Mucosa of descending colon (tissue), 3 donors: ENCODE data around the gene COL28A1. TPM values are rescaled to one million over a fixed set of nuclear protein-coding genes. Genes with fewer than 3 reads are reported as not detected.

Experiments
- ATAC-seq: fragments of 200-7000 bp; cut with Tn5 transposase; one replicate; pipeline ENCODE4 v1.9.1; 2020; ENCODE audit warnings: mild to moderate bottlenecking, moderate library complexity
- DNase-seq, 3 donors: peaks; one replicate each; pipeline ENCODE4 v3.0.0-alpha.2; 2020
- H3K36me3 ChIP-seq: fragments of 200-600 bp; one replicate; pipeline ENCODE4 v1.8.0; 2021; ENCODE audit warnings: low read depth, mild to moderate bottlenecking
- H3K4me1 ChIP-seq: fragments of 200-600 bp; one replicate; pipeline ENCODE4 v1.8.0; 2021; ENCODE audit warnings: low read depth, mild to moderate bottlenecking
- H3K4me3 ChIP-seq: fragments of 200-600 bp; one replicate; pipeline ENCODE4 v1.8.0; 2021; ENCODE audit warnings: mild to moderate bottlenecking
- H3K9me3 ChIP-seq: fragments of 200-600 bp; one replicate; pipeline ENCODE4 v1.8.0; 2021; ENCODE audit warnings: mild to moderate bottlenecking
- intact Hi-C, 2 donors: fragments of 100-400 bp; cut with DNase I in 1 of 2; cut with micrococcal nuclease in 1 of 2; formaldehyde crosslinking; loops; one replicate each; pipeline versions ENCODE4 v1.11.0 to v1.11.1; 2022; cut with DNase I, micrococcal nuclease
- total RNA-seq, 3 donors: library from RNA; stranded (reverse); fragmentation: NEBNext Ultra II Directional in 2 of 3; extraction: Animal tissue kit (Norgen Biotek cat#: 25700) in 2 of 3; gene quantifications; one replicate each; pipeline versions ENCODE4 v1.2.1 to v1.2.4, GENCODE V29; 2021 to 2023
- TF ChIP-seq, protein P1 (sequence below): fragments of 200-600 bp; IDR thresholded peaks from one replicate; pipeline ENCODE4 v1.8.0; 2022; ENCODE audit warnings: antibody characterized with exemption, mild to moderate bottlenecking
- donor health status: DM: no; HTN: no; CAD: no; lungs with moderate emphysema.
- donor health status: DM: no; HTN: no; CAD: no.
- donor health status: DM: no; HTN: yes; CAD: no.

Gene COL28A1
- total RNA-seq, 3 donors from 2014 or later, result 2.9 to 19.0 (median 4.1) TPM

DNA sequence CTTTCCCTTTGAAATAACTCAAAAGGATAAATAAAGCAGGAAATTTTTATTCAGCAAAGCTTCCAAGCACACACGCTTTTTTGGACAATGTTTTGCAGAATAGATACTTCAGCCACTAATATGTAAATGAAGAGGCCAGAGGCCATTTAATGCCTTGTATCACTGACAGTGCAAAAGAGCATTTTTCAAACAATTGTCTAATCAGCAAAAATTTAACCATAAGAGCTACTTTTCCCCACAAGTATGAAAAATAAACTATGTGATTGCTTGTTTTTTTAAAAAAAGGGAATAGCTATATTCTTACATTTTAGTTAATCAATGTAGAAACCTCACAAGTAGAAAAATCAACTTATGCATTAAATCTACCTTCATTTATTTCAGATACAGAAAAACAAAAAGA is 99.7 kb downstream of the COL28A1 start:
- Histone ChIP-seq H3K4me1 (peaks cover 8% of the 10 kb centered on the region), H3K4me3 (no peak overlapping the region), H3K36me3 (no peaks in the 10 kb centered on the region), H3K9me3 (no peaks in the 10 kb centered on the region)
- intact Hi-C loops, result no loop called here
- DNase-seq (no peak), ATAC-seq (no peak)
- TF ChIP-seq, protein P1, sequence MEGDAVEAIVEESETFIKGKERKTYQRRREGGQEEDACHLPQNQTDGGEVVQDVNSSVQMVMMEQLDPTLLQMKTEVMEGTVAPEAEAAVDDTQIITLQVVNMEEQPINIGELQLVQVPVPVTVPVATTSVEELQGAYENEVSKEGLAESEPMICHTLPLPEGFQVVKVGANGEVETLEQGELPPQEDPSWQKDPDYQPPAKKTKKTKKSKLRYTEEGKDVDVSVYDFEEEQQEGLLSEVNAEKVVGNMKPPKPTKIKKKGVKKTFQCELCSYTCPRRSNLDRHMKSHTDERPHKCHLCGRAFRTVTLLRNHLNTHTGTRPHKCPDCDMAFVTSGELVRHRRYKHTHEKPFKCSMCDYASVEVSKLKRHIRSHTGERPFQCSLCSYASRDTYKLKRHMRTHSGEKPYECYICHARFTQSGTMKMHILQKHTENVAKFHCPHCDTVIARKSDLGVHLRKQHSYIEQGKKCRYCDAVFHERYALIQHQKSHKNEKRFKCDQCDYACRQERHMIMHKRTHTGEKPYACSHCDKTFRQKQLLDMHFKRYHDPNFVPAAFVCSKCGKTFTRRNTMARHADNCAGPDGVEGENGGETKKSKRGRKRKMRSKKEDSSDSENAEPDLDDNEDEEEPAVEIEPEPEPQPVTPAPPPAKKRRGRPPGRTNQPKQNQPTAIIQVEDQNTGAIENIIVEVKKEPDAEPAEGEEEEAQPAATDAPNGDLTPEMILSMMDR, result no peak

DNA sequence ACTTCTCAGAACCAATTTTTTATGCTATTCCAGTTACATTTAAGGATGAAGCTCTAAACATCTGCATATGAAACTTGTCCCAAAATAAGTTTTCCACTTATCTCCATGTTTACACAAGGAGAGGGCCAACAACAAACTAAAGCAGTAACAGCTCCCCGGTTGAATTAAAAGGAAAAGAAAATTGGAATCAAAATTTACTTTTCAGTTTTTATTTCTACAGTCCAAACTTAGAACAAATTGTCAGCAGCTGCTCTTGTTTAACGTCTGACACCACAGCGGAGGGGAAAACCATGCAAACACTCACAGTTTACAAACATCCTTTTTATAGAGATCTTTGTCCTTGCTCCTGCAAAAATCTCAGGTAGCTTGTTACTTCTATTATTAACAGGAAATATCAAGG is 101.3 kb downstream of the COL28A1 start:
- Histone ChIP-seq H3K4me3 (no peak overlapping the region), H3K36me3 (no peaks in the 10 kb centered on the region), H3K4me1 (peaks cover 8% of the 10 kb centered on the region), H3K9me3 (no peaks in the 10 kb centered on the region)
- TF ChIP-seq, protein P1, result no peak
- ATAC-seq (no peak), DNase-seq (no peak)
- intact Hi-C loops, result no loop called here

- ATAC-seq (no peak), DNase-seq (no peak)
- Histone ChIP-seq H3K4me1 (peaks cover 8% of the 10 kb centered on the region), H3K9me3 (no peaks in the 10 kb centered on the region), H3K4me3 (no peak overlapping the region), H3K36me3 (no peaks in the 10 kb centered on the region)
- intact Hi-C loops, result no loop called here
- TF ChIP-seq, protein P1, result no peak
Observed at GRCh38 chr7:7433811-7434210, 101.9 kb downstream of the COL28A1 start.

- no peak overlapping the region for H3K4me3 ChIP-seq
- no peaks in the 10 kb centered on the region for H3K36me3 ChIP-seq
- H3K4me1 ChIP-seq, result peaks cover 8% of the 10 kb centered on the region
- TF ChIP-seq, protein P1, result no peak
- no peak for ATAC-seq
- no peak for DNase-seq
- H3K9me3 ChIP-seq, result no peaks in the 10 kb centered on the region
- intact Hi-C loops, result no loop called here
Observed at GRCh38 chr7:7432979-7433378, 102.7 kb downstream of the COL28A1 start.

- H3K9me3 ChIP-seq, result no peaks in the 10 kb centered on the region
- intact Hi-C loops, result loop anchor here (5.0 to 10.0 kb wide), 2 partner anchors 113 to 796 kb away; no protein-coding TSS in a partner anchor
- no peak for ATAC-seq
- no peaks in the 10 kb centered on the region for H3K36me3 ChIP-seq
- H3K4me1 ChIP-seq, result no peaks in the 10 kb centered on the region
- no peak for DNase-seq
- no peak overlapping the region for H3K4me3 ChIP-seq
- TF ChIP-seq, protein P1, result no peak
Observed at GRCh38 chr7:7428806-7429205, 106.9 kb downstream of the COL28A1 start.

- H3K36me3 ChIP-seq, result no peaks in the 10 kb centered on the region
- no peaks in the 10 kb centered on the region for H3K4me1 ChIP-seq
- ATAC-seq (no peak), DNase-seq (no peak)
- TF ChIP-seq, protein P1, result no peak
- no peaks in the 10 kb centered on the region for H3K9me3 ChIP-seq
- no peak overlapping the region for H3K4me3 ChIP-seq
- intact Hi-C loops, result loop anchor here (5.0 to 10.0 kb wide), 2 partner anchors 115 to 797 kb away; no protein-coding TSS in a partner anchor
Observed at GRCh38 chr7:7427363-7427762, 108.3 kb downstream of the COL28A1 start.
